HEK293T (cell line): ENCODE measurements around the gene MND1.
A peak's percentile ranks its signal among the peaks of the same experiment; 100 is the strongest.

ENCODE experiments used
- CTCF ChIA-PET: fragments of 350-600 bp; formaldehyde crosslinking; extraction: SDS; loops from one replicate; lab custom pipeline; 2021; ENCODE audit warnings: antibody characterized with exemption, inconsistent platforms; lab: Yijun Ruan, JAX
- POLR2A ChIA-PET: fragments of 350-600 bp; formaldehyde crosslinking; extraction: SDS; loops from one replicate; lab custom pipeline; 2020; ENCODE audit warnings: antibody characterized with exemption, inconsistent platforms; lab: Yijun Ruan, JAX
- DNase-seq: peaks from one replicate; pipeline ENCODE4 v3.0.0; 2012; ENCODE audit warnings: mixed read lengths; ENCODE audit errors: extremely low spot score
- ARNT ChIP-seq: fragments of 450-650 bp; IDR thresholded peaks from 2 replicates; pipeline ENCODE4 v1.6.1; 2017; ENCODE audit warnings: mild to moderate bottlenecking
- BHLHE40 ChIP-seq: fragments of 450-650 bp; IDR thresholded peaks from 2 replicates; pipeline ENCODE4 v1.6.1; 2016; ENCODE audit warnings: mild to moderate bottlenecking, moderate library complexity, borderline replicate concordance
- CTBP1 ChIP-seq: fragments of 450-650 bp; IDR thresholded peaks from 2 replicates; pipeline ENCODE4 v1.6.1; 2016; ENCODE audit warnings: borderline replicate concordance
- ELF4 ChIP-seq: fragments of 450-650 bp; IDR thresholded peaks from 2 replicates; pipeline ENCODE4 v1.6.1; 2017; ENCODE audit warnings: antibody characterized with exemption
- FOXA1 ChIP-seq: fragments of 450-650 bp; IDR thresholded peaks from 2 replicates; pipeline ENCODE4 v1.6.1; 2016; ENCODE audit warnings: mild to moderate bottlenecking
- FOXK2 ChIP-seq: fragments of 450-650 bp; IDR thresholded peaks from 2 replicates; pipeline ENCODE4 v1.6.1; 2016; ENCODE audit warnings: mild to moderate bottlenecking
- FOXM1 ChIP-seq: fragments of 450-650 bp; IDR thresholded peaks from 2 replicates; pipeline ENCODE4 v1.6.1; 2017; ENCODE audit warnings: mild to moderate bottlenecking, borderline replicate concordance
- HDGF ChIP-seq: fragments of 450-650 bp; IDR thresholded peaks from 2 replicates; pipeline ENCODE4 v1.6.1; 2017; ENCODE audit warnings: antibody characterized with exemption, borderline replicate concordance
- L3MBTL2 ChIP-seq: fragments of 450-650 bp; conservative IDR thresholded peaks from 2 replicates; pipeline ENCODE4 v1.6.1; 2016; ENCODE audit warnings: mild to moderate bottlenecking
- LEF1 ChIP-seq: fragments of 450-650 bp; IDR thresholded peaks from 2 replicates; pipeline ENCODE4 v1.6.1; 2017; ENCODE audit warnings: mild to moderate bottlenecking, borderline replicate concordance
- NFRKB ChIP-seq: fragments of 450-650 bp; IDR thresholded peaks from 2 replicates; pipeline ENCODE4 v1.6.1; 2016; ENCODE audit warnings: mild to moderate bottlenecking, moderate library complexity
- SP1 ChIP-seq: fragments of 450-650 bp; IDR thresholded peaks from 2 replicates; pipeline ENCODE4 v1.6.1; 2017
- SUZ12 ChIP-seq: fragments of 450-650 bp; IDR thresholded peaks from 2 replicates; pipeline ENCODE4 v1.6.1; 2016; ENCODE audit warnings: mild to moderate bottlenecking
- TARDBP ChIP-seq: fragments of 450-650 bp; IDR thresholded peaks from 2 replicates; pipeline ENCODE4 v1.6.1; 2016
- ZNF384 ChIP-seq: fragments of 450-650 bp; IDR thresholded peaks from 2 replicates; pipeline ENCODE4 v1.6.1; 2016
- TF ChIP-seq, protein P1 (sequence below): fragments of 450-650 bp; IDR thresholded peaks from 2 replicates; pipeline ENCODE4 v1.6.1; 2016

Gene MND1

GRCh38 chr4:153342751-153343552 is 1.5 kb upstream of the MND1 start:
- CTCF ChIA-PET = interaction anchor here (0.9 to 1.7 kb wide), 2 partner anchors 200 to 209 kb away, joined by 6 to 7 read pairs; no protein-coding TSS in a partner anchor
- no peak for TF ChIP-seq ARNT
- TF ChIP-seq NFRKB = no peak
- no peak for TF ChIP-seq HDGF
- TF ChIP-seq TARDBP = no peak
- no peak for TF ChIP-seq BHLHE40
- TF ChIP-seq, protein P1, sequence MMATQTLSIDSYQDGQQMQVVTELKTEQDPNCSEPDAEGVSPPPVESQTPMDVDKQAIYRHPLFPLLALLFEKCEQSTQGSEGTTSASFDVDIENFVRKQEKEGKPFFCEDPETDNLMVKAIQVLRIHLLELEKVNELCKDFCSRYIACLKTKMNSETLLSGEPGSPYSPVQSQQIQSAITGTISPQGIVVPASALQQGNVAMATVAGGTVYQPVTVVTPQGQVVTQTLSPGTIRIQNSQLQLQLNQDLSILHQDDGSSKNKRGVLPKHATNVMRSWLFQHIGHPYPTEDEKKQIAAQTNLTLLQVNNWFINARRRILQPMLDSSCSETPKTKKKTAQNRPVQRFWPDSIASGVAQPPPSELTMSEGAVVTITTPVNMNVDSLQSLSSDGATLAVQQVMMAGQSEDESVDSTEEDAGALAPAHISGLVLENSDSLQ = no peak
- no peak for TF ChIP-seq LEF1
- no peak for TF ChIP-seq FOXK2
- TF ChIP-seq L3MBTL2 = no peak
- no peak for TF ChIP-seq CTBP1
- no peak for TF ChIP-seq ZNF384
- TF ChIP-seq FOXM1 = no peak
- TF ChIP-seq SUZ12 = no peak
- no peak for TF ChIP-seq FOXA1
- TF ChIP-seq ELF4 = no peak
- no peak for TF ChIP-seq SP1
- no peak for DNase-seq
- POLR2A ChIA-PET = interaction anchor here (1.2 kb wide), 1 partner anchor 123 kb away, joined by 3 read pairs; the partner anchor contains the start of gene TMEM131L

GRCh38 chr4:153345012-153345981 is 809 bp downstream of the MND1 start:
- DNase-seq = peak; percentile 58
- POLR2A ChIA-PET = interaction anchor here (0.6 to 2.2 kb wide), 21 partner anchors 9 to 409 kb away, joined by 3 to 14 read pairs (median 4); partner anchors contain the start of genes TMEM131L and TRIM2
- CTCF ChIA-PET = interaction anchor here (0.5 to 3.7 kb wide), 8 partner anchors 88 to 403 kb away, joined by 3 to 22 read pairs (median 4); no protein-coding TSS in a partner anchor
- no peak for TF ChIP-seq FOXM1
- TF ChIP-seq L3MBTL2 = peak; percentile 83
- TF ChIP-seq SUZ12 = no peak

GRCh38 chr4:153346031-153346430 is 1.5 kb downstream of the MND1 start:
- POLR2A ChIA-PET = interaction anchor here (0.6 to 2.2 kb wide), 12 partner anchors 9 to 408 kb away, joined by 3 to 14 read pairs (median 4); partner anchors contain the start of genes TMEM131L and TRIM2
- CTCF ChIA-PET = interaction anchor here (0.5 to 3.7 kb wide), 7 partner anchors 87 to 1065 kb away, joined by 3 to 22 read pairs (median 4); no protein-coding TSS in a partner anchor
- no peak for DNase-seq
- no peak for TF ChIP-seq BHLHE40
- no peak for TF ChIP-seq ELF4
- no peak for TF ChIP-seq CTBP1
- TF ChIP-seq, protein P1 = no peak
- TF ChIP-seq SUZ12 = no peak
- TF ChIP-seq FOXK2 = no peak
- no peak for TF ChIP-seq ZNF384
- no peak for TF ChIP-seq HDGF
- TF ChIP-seq FOXA1 = no peak
- TF ChIP-seq FOXM1 = no peak
- no peak for TF ChIP-seq TARDBP
- TF ChIP-seq L3MBTL2 = no peak
- TF ChIP-seq NFRKB = no peak
- no peak for TF ChIP-seq ARNT
- no peak for TF ChIP-seq LEF1
- no peak for TF ChIP-seq SP1

DNA sequence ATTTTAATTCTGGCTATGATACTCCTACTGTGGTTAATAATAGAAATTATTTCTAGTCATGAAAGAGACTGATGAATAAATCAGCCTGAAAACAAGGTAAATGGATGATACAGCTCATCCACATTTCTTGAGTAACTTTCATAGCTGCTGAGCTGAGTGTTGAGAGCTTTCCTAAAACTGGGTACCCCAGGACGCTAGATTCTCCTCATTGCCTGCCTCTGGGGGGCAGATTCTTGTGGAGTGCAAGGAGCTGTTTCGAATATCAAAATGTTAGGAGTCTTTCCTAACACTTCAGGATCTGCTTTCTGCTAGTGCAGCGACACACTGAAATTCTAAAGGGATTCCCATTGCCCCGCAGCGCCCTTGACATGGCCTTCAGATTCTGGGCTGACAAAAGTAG is 2.1 kb downstream of the MND1 start:
- CTCF ChIA-PET = interaction anchor here (0.7 to 3.7 kb wide), 5 partner anchors 86 to 1065 kb away, joined by 4 to 22 read pairs (median 5); no protein-coding TSS in a partner anchor
- TF ChIP-seq FOXK2 = no peak
- no peak for TF ChIP-seq HDGF
- no peak for TF ChIP-seq ZNF384
- TF ChIP-seq ELF4 = no peak
- no peak for TF ChIP-seq L3MBTL2
- no peak for TF ChIP-seq SUZ12
- TF ChIP-seq FOXA1 = no peak
- TF ChIP-seq BHLHE40 = no peak
- TF ChIP-seq, protein P1 = no peak
- no peak for TF ChIP-seq NFRKB
- TF ChIP-seq TARDBP = no peak
- TF ChIP-seq FOXM1 = no peak
- TF ChIP-seq CTBP1 = no peak
- no peak for TF ChIP-seq SP1
- no peak for TF ChIP-seq LEF1
- no peak for TF ChIP-seq ARNT
- no peak for DNase-seq
- POLR2A ChIA-PET = interaction anchor here (1.5 to 2.2 kb wide), 5 partner anchors 8 to 142 kb away, joined by 3 to 14 read pairs (median 6); partner anchors contain the start of genes TMEM131L and TRIM2

DNA sequence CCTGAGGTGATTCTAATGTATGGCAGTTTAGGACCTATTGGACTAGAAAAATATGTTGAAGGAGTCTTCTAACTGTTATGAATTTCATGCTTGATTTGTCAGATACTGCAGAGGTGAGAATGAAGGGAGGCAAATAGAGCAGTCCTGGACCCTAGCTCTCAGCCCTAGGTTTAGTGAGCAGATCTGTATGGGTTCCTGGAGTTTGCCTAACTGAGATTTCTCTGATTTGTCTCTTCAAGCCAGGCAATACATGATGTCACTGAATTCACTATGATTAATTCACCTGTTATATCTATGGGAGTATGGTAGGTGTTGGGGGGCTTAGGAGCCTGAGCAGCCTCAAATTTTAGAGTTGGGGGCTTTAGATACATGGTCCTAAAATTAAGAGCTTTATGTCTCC is 2.6 kb downstream of the MND1 start:
- ChIA-PET CTCF (interaction anchor here (0.6 to 3.7 kb wide), 5 partner anchors 69 to 1066 kb away, joined by 3 to 22 read pairs (median 4); no protein-coding TSS in a partner anchor), POLR2A (interaction anchor here (1.8 kb wide), 1 partner anchor 31 kb away, joined by 6 read pairs; no protein-coding TSS in a partner anchor)
- no peak for TF ChIP-seq SP1
- TF ChIP-seq LEF1 = no peak
- TF ChIP-seq CTBP1 = no peak
- TF ChIP-seq, protein P1 = no peak
- TF ChIP-seq BHLHE40 = no peak
- TF ChIP-seq ELF4 = no peak
- TF ChIP-seq FOXA1 = no peak
- TF ChIP-seq SUZ12 = no peak
- no peak for TF ChIP-seq TARDBP
- no peak for TF ChIP-seq FOXM1
- no peak for TF ChIP-seq ZNF384
- TF ChIP-seq NFRKB = no peak
- no peak for TF ChIP-seq FOXK2
- DNase-seq = no peak
